ENCODE data around the gene KIFAP3. TPM values are rescaled to one million over a fixed set of nuclear protein-coding genes. Genes with fewer than 3 reads are reported as not detected.

KIFAP3 gene
- total RNA-seq, 4 donors from 2014 or later, result 18.5 to 34.0 (median 21.9) TPM

DNA sequence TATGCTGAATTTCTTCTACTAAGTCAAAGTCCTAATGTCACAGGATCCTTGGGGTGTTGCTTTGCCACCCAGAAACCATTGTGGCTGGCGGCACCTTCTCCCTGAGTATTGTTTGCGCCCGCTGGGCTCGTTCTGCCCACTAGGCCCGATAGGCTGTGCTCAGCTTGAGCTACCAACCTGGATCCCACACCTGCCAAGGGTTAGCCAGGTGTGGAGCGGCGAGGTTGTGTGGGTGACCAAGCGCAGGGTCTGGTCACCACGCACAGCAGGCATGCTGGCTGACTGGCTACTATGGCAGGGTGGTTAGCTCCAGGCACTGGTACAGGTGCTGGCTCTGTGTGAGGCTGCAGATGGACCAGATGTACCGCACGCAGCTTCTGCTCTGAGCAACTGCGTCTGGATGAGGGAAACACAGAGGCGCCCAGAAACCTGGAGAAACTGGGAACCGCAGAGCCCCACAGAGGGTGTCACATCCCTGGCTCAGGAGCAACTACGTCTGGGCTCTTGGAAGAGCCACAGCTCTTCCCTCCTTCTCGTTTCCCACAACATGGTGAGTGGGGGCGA, 130.4 kb downstream of the KIFAP3 start:
- Histone ChIP-seq H3K36me3 (no peaks in the 10 kb centered on the region), H3K4me3 (no peak overlapping the region), H3K27ac (no peak overlapping the region), H3K9me3 (no peaks in the 10 kb centered on the region), H3K4me1 (no peaks in the 10 kb centered on the region), H3K27me3 (no peaks in the 10 kb centered on the region)
- 92% methylated on average over 17 of the region's 17 CpGs for WGBS
- no peak for DNase-seq (ENCODE audit: low spot score in 2 of 2)
- TF ChIP-seq POLR2AphosphoS5 (IDR thresholded peaks at IDR 0.05), result no peak
- TF ChIP-seq POLR2A (IDR thresholded peaks at IDR 0.05), result no peak
- TF ChIP-seq, protein P1, sequence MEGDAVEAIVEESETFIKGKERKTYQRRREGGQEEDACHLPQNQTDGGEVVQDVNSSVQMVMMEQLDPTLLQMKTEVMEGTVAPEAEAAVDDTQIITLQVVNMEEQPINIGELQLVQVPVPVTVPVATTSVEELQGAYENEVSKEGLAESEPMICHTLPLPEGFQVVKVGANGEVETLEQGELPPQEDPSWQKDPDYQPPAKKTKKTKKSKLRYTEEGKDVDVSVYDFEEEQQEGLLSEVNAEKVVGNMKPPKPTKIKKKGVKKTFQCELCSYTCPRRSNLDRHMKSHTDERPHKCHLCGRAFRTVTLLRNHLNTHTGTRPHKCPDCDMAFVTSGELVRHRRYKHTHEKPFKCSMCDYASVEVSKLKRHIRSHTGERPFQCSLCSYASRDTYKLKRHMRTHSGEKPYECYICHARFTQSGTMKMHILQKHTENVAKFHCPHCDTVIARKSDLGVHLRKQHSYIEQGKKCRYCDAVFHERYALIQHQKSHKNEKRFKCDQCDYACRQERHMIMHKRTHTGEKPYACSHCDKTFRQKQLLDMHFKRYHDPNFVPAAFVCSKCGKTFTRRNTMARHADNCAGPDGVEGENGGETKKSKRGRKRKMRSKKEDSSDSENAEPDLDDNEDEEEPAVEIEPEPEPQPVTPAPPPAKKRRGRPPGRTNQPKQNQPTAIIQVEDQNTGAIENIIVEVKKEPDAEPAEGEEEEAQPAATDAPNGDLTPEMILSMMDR (IDR thresholded peaks at IDR 0.05), result no peak
- no peak for TF ChIP-seq EP300 (IDR thresholded peaks at IDR 0.05)

DNA sequence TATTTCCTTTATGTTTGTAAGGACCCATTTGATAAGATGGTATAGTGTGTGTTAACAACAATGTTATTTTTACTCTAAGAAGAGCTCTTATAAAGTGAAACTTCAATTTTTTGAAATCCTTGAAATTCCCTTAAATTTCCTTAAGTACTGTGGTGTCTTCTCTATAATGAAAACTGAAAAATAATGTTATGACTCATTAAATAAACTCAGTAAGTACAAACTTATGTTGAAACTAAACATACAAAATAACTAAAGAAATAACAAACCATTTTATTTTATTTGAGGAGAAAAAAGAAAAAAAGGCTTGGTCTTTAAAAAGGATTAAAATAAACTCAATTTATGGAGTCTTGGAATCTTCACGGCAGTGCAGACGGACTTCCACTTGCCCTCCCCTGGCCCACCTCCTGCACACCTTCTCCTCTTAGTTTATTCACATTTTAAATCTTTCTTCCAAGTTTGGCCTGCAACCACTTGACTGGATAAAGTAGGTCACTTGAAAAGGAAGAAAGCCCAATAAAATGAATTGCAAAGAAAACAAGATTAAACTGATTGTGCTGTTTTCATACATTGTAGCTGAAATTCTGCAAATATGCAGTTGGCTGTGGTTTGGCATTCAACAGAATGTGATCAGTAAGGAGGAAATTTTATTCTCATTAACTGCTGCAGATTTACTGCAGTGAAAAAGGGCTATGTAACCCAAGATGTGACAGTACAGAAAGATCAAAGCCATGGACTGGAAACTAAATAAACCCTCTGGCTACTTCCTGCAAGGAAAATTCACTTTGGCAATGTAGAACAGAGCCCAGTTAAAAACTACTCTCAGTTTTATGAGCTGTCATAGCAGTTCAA, 132.3 kb downstream of the KIFAP3 start:
- no peak for DNase-seq (ENCODE audit: low spot score in 2 of 2)
- TF ChIP-seq EP300 (IDR thresholded peaks at IDR 0.05) (no peak), POLR2AphosphoS5 (IDR thresholded peaks at IDR 0.05) (no peak), POLR2A (IDR thresholded peaks at IDR 0.05) (no peak)
- TF ChIP-seq, protein P1 (IDR thresholded peaks at IDR 0.05), result no peak
- Histone ChIP-seq H3K9me3 (no peaks in the 10 kb centered on the region), H3K36me3 (no peaks in the 10 kb centered on the region), H3K27me3 (no peaks in the 10 kb centered on the region), H3K4me3 (no peak overlapping the region), H3K4me1 (no peaks in the 10 kb centered on the region), H3K27ac (no peak overlapping the region)
- WGBS, result 65% methylated on average over 2 of the region's 2 CpGs

DNA sequence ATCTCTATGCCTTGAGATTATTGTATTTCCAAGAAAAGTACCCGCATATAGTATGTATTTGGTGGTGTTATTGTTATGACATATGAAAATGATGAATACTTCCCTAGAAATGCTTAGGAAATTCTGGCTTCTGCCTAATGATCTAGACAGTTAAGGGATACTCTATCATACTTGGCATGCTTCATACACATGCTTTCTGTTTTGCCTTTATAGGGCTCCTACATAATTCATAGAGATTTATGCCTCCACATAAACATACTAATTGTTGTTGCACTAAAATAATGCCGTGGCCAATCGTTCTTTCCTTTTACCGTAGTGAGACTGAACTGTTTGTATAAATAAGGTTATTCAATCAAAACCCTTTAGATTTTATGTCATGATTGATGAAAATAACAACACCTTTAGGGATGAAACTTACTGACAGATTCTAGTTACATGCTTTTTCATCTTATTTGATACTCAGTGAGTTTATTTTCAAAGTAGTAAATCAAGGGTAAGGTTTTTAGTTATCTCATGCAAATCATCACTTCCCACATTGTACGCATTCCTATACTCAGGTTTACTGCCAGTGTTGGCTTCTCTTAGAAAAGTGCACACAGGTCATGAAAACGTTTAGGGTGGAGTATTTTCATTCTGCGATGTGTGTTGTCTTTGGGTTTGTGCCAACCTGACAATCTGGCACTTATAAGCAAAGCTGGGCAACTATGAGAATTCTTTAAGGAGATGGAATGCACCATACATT, 140.3 kb downstream of the KIFAP3 start:
- H3K9me3 ChIP-seq, result no peaks in the 10 kb centered on the region
- H3K27me3 ChIP-seq, result no peaks in the 10 kb centered on the region
- no peak for DNase-seq (ENCODE audit: low spot score in 2 of 2)
- no peak overlapping the region for H3K4me3 ChIP-seq
- TF ChIP-seq EP300 (IDR thresholded peaks at IDR 0.05) (no peak), POLR2A (IDR thresholded peaks at IDR 0.05) (no peak), POLR2AphosphoS5 (IDR thresholded peaks at IDR 0.05) (no peak)
- TF ChIP-seq, protein P1 (IDR thresholded peaks at IDR 0.05), result no peak
- no peaks in the 10 kb centered on the region for H3K36me3 ChIP-seq
- H3K27ac ChIP-seq, result no peak overlapping the region
- H3K4me1 ChIP-seq, result peaks cover 6% of the 10 kb centered on the region
- 40% methylated on average over 7 of the region's 7 CpGs for WGBS

DNA sequence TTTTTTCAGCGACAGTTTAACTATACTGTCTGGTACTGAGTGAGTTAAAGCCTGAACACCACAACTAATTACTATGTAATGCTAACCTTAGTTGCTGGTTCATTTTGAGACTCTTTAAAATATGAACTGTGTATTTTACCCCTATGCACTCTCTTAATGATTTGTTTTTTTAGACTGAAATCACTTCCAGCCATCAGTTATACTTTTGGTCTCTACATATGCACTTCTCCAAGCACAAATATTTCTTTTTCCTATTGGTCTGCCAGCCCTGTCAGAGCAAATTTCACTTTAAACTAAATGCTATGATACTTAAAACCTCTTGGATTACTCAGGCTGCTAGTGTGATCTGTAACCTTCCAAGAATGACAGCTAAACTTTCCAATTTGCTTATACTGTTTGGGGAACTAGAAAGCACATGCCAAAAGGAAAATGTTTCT, 142.7 kb downstream of the KIFAP3 start:
- DNase-seq (ENCODE audit: low spot score in 2 of 2), result no peak
- H3K36me3 ChIP-seq, result no peaks in the 10 kb centered on the region
- TF ChIP-seq, protein P1 (IDR thresholded peaks at IDR 0.05), result no peak
- no peak for TF ChIP-seq EP300 (IDR thresholded peaks at IDR 0.05)
- no peak for TF ChIP-seq POLR2A (IDR thresholded peaks at IDR 0.05)
- TF ChIP-seq POLR2AphosphoS5 (IDR thresholded peaks at IDR 0.05), result no peak
- WGBS, result 90% methylated on average over 1 of the region's 1 CpG
- no peak overlapping the region for H3K4me3 ChIP-seq
- H3K27ac ChIP-seq, result no peak overlapping the region
- no peaks in the 10 kb centered on the region for H3K9me3 ChIP-seq
- peaks cover 6% of the 10 kb centered on the region for H3K4me1 ChIP-seq
- H3K27me3 ChIP-seq, result no peaks in the 10 kb centered on the region

DNA sequence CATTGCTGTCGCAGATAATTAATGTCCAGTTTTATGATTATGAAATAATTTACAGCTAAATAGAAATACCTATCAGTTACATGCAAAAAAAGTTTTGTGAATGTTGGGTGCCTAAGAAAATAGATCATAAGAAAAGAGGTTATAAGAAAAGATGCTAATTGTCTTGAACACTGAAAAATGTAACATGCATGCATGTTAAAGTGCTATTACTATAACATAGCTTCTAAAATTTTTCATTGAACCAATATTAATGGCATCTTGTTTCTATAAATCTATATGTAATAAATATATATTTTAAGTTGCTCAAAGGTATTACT, 145.3 kb downstream of the KIFAP3 start:
- Histone ChIP-seq H3K27ac (no peak overlapping the region), H3K36me3 (no peaks in the 10 kb centered on the region), H3K4me3 (no peak overlapping the region), H3K4me1 (peaks cover 6% of the 10 kb centered on the region), H3K27me3 (no peaks in the 10 kb centered on the region), H3K9me3 (no peaks in the 10 kb centered on the region)
- WGBS, result 21% methylated on average over 1 of the region's 1 CpG
- TF ChIP-seq POLR2A (IDR thresholded peaks at IDR 0.05), result no peak
- no peak for TF ChIP-seq EP300 (IDR thresholded peaks at IDR 0.05)
- TF ChIP-seq, protein P1 (IDR thresholded peaks at IDR 0.05), result no peak
- no peak for TF ChIP-seq POLR2AphosphoS5 (IDR thresholded peaks at IDR 0.05)
- no peak for DNase-seq (ENCODE audit: low spot score in 2 of 2)

Data from suprapubic skin (tissue), 4 donors.